ENCODE measurements around the gene MAPK10. TPM values are rescaled to one million over a fixed set of nuclear protein-coding genes. Genes with fewer than 3 reads are reported as not detected.

MAPK10 gene
- polyA plus RNA-seq, 2 of the 4 experiments (the other 2 are of a cell fraction) = 1.4 to 3.4 TPM

DNA sequence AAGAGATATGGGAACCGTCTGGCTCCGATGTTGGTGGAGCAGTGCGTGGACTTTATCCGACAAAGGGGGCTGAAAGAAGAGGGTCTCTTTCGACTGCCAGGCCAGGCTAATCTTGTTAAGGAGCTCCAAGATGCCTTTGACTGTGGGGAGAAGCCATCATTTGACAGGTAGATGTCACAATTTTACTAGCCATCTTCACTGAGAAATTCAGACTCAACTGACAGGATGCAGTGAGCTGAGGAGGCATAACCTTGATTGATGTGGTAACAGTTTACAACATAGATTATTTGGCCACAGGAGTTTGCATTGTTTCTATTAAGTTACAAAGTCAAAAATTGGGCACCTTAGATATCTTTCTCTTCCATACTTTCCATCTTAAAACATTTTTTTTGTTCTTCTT lies 417.7 kb downstream of the MAPK10 start:
- no peaks in the 10 kb centered on the region for H3K9me3 ChIP-seq
- no peak overlapping the region for H3K4me3 ChIP-seq
- FAIRE-seq = no peak
- 96% methylated on average over 5 of the region's 5 CpGs for WGBS (ENCODE audit: missing lambda C conversion rate)
- CTCF ChIA-PET = no interaction called here
- TF ChIP-seq PHF8 (IDR thresholded peaks at IDR 0.05; ENCODE audit: borderline replicate concordance, low read depth) (no peak), RNF2 (IDR thresholded peaks at IDR 0.05; ENCODE audit: borderline replicate concordance, low read depth) (no peak), GATA3 (IDR thresholded peaks at IDR 0.05; ENCODE audit: borderline replicate concordance) (no peak), BHLHE40 (IDR thresholded peaks at IDR 0.05; ENCODE audit: low read depth, low read length) (no peak), BCL3 (IDR thresholded peaks at IDR 0.05) (no peak), NR3C1 (IDR thresholded peaks at IDR 0.05) (no peak), ZC3H11A (IDR thresholded peaks at IDR 0.05) (no peak), RCOR1 (IDR thresholded peaks at IDR 0.05; ENCODE audit: low read depth, low read length) (no peak), CHD2 (IDR thresholded peaks at IDR 0.05; ENCODE audit: low read length, partially characterized antibody) (no peak), PBX3 (IDR thresholded peaks at IDR 0.05) (no peak), CBX8 (IDR thresholded peaks at IDR 0.05) (no peak), POLR2AphosphoS2 (conservative IDR thresholded peaks at IDR 0.05; ENCODE audit: low read length) (no peak)
- no peak overlapping the region for H3K4me2 ChIP-seq
- peaks cover 15% of the 10 kb centered on the region for H3K4me1 ChIP-seq
- H3K27ac ChIP-seq = no peak overlapping the region
- POLR2A ChIA-PET = no interaction called here
- no peak for ATAC-seq
- no peak for DNase-seq (ENCODE audit: low read depth in 1 of 2, low spot score in 1 of 2)

GRCh38 chr4:85940151-85940550 lies 419.7 kb downstream of the MAPK10 start:
- Histone ChIP-seq H3K4me3 (no peak overlapping the region), H3K27ac (0 out of 6 replicates have a peak overlapping the region, but pooled peaks of 1 of the 2 experiments have one; percentile 29), H3K4me2 (peak overlapping the region; percentile 44; the same call in 2 of the 3 replicates), H3K9me3 (no peaks in the 10 kb centered on the region), H3K4me1 (peaks cover 15% of the 10 kb centered on the region)
- POLR2A ChIA-PET = no interaction called here
- TF ChIP-seq, protein P1, sequence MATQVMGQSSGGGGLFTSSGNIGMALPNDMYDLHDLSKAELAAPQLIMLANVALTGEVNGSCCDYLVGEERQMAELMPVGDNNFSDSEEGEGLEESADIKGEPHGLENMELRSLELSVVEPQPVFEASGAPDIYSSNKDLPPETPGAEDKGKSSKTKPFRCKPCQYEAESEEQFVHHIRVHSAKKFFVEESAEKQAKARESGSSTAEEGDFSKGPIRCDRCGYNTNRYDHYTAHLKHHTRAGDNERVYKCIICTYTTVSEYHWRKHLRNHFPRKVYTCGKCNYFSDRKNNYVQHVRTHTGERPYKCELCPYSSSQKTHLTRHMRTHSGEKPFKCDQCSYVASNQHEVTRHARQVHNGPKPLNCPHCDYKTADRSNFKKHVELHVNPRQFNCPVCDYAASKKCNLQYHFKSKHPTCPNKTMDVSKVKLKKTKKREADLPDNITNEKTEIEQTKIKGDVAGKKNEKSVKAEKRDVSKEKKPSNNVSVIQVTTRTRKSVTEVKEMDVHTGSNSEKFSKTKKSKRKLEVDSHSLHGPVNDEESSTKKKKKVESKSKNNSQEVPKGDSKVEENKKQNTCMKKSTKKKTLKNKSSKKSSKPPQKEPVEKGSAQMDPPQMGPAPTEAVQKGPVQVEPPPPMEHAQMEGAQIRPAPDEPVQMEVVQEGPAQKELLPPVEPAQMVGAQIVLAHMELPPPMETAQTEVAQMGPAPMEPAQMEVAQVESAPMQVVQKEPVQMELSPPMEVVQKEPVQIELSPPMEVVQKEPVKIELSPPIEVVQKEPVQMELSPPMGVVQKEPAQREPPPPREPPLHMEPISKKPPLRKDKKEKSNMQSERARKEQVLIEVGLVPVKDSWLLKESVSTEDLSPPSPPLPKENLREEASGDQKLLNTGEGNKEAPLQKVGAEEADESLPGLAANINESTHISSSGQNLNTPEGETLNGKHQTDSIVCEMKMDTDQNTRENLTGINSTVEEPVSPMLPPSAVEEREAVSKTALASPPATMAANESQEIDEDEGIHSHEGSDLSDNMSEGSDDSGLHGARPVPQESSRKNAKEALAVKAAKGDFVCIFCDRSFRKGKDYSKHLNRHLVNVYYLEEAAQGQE (IDR thresholded peaks at IDR 0.05) = no peak
- no peak for TF ChIP-seq CEBPB (IDR thresholded peaks at IDR 0.05)
- no peak for TF ChIP-seq MAFK (IDR thresholded peaks at IDR 0.05; ENCODE audit: partially characterized antibody)
- no peak for TF ChIP-seq RAD21 (conservative IDR thresholded peaks at IDR 0.05 in 1 of 2, IDR thresholded peaks at IDR 0.05 in 1 of 2)
- no peak for TF ChIP-seq JUNB (IDR thresholded peaks at IDR 0.05)
- no peak for TF ChIP-seq FOSL2 (IDR thresholded peaks at IDR 0.05)
- TF ChIP-seq FOSL2 (CRISPR knock-in tag; IDR thresholded peaks at IDR 0.05) = no peak
- no peak for TF ChIP-seq HDAC2 (IDR thresholded peaks at IDR 0.05)
- no peak for TF ChIP-seq NR3C1 (IDR thresholded peaks at IDR 0.05)
- TF ChIP-seq GATA3 (IDR thresholded peaks at IDR 0.05; ENCODE audit: borderline replicate concordance) = no peak
- CTCF ChIA-PET = interaction anchor here (0.6 to 1.0 kb wide), 2 partner anchors 69 to 105 kb away, joined by 3 read pairs; no protein-coding TSS in a partner anchor
- no peak for DNase-seq (ENCODE audit: low read depth in 1 of 2, low spot score in 1 of 2)
- no peak for ATAC-seq
- no peak for FAIRE-seq

Small RNAs within 50 kb of the gene (small RNA-seq; reads per million reads assigned to genes)
- 0 reads per million in 6 experiments for gene RN7SKP96

Other genes starting within 250 kb of the MAPK10 start
- 10.4 and 13.3 TPM in 2 replicates for gene PTPN13, start 234.3 kb upstream of the MAPK10 start, polyA plus RNA-seq (2011; rRNA removed)
- 9.4 to 13.3 TPM (median 13.1 TPM) in 3 replicates for gene PTPN13, start 234.3 kb upstream of the MAPK10 start, polyA plus RNA-seq (2017; fragmentation: RNase III; extraction: RNeasy Plus Mini Kit Qiagen cat#74134 plus additional on column Dnase treatment)